Astrocyte (in vitro differentiated cells and primary cell): ENCODE measurements around the gene RHOC. TPM values are rescaled to one million over a fixed set of nuclear protein-coding genes. Genes with fewer than 3 reads are reported as not detected.

Experiments used
- DNase-seq: peaks from one replicate; pipeline ENCODE4 v3.0.0-alpha.2; 2010; ENCODE audit warnings: low read depth
- FAIRE-seq: peaks from 2 replicates; lab custom pipeline; 2011; peaks lifted over from hg19 to GRCh38; lab: Jason Lieb, UNC
- H2AFZ ChIP-seq: 2 replicates; pipeline ENCODE4 v1.6.0; 2012; ENCODE audit warnings: low read depth, low read length, inconsistent platforms
- H3K27ac ChIP-seq: 2 replicates; pipeline ENCODE4 v1.5.1; 2011; ENCODE audit warnings: low read depth, low read length, inconsistent platforms
- H3K27me3 ChIP-seq: 2 replicates; pipeline ENCODE4 v1.6.0; 2011; ENCODE audit warnings: low read length, inconsistent platforms; ENCODE audit not compliant: insufficient read depth
- H3K36me3 ChIP-seq: 2 replicates; pipeline ENCODE4 v1.5.1; 2011; ENCODE audit warnings: low read length, inconsistent platforms; ENCODE audit not compliant: insufficient read depth
- H3K4me1 ChIP-seq: 2 replicates; pipeline ENCODE4 v1.5.1; 2011; ENCODE audit warnings: low read length, inconsistent platforms; ENCODE audit not compliant: insufficient read depth
- H3K4me2 ChIP-seq: 2 replicates; pipeline ENCODE4 v1.6.0; 2012; ENCODE audit warnings: low read length, inconsistent platforms
- H3K4me3 ChIP-seq: 2 replicates; pipeline ENCODE4 v1.5.1; 2011; ENCODE audit warnings: low read depth, mild to moderate bottlenecking, low read length, inconsistent platforms; ENCODE audit not compliant: insufficient read depth
- H3K79me2 ChIP-seq: 2 replicates; pipeline ENCODE4 v1.6.0; 2012; ENCODE audit warnings: mild to moderate bottlenecking, low read length, inconsistent platforms; ENCODE audit not compliant: insufficient read depth
- H3K9ac ChIP-seq: 2 replicates; pipeline ENCODE4 v1.6.0; 2012; ENCODE audit warnings: mild to moderate bottlenecking, low read length, inconsistent platforms
- H3K9me3 ChIP-seq: 2 replicates; pipeline ENCODE4 v1.5.1; 2012; ENCODE audit warnings: low read depth, mild to moderate bottlenecking, low read length, inconsistent platforms; ENCODE audit not compliant: insufficient read depth
- H4K20me1 ChIP-seq: 2 replicates; pipeline ENCODE4 v1.6.0; 2012; ENCODE audit warnings: low read length, inconsistent platforms; ENCODE audit not compliant: insufficient read depth
- H3K27ac Mint-ChIP-seq: one replicate; pipeline ENCODE4 v1.8.0; 2021; ENCODE audit warnings: mild to moderate bottlenecking, mixed read lengths; ENCODE audit not compliant: unreplicated experiment
- H3K27me3 Mint-ChIP-seq: one replicate; pipeline ENCODE4 v1.8.0; 2021; ENCODE audit warnings: low read depth, mixed read lengths; ENCODE audit not compliant: unreplicated experiment
- H3K36me3 Mint-ChIP-seq: one replicate; pipeline ENCODE4 v1.8.0; 2021; ENCODE audit warnings: low read depth, mixed read lengths; ENCODE audit not compliant: unreplicated experiment
- H3K4me1 Mint-ChIP-seq: one replicate; pipeline ENCODE4 v1.8.0; 2021; ENCODE audit warnings: low read depth, mixed read lengths; ENCODE audit not compliant: unreplicated experiment
- H3K4me3 Mint-ChIP-seq: one replicate; pipeline ENCODE4 v1.8.0; 2021; ENCODE audit warnings: mild to moderate bottlenecking, moderate library complexity, mixed read lengths; ENCODE audit not compliant: unreplicated experiment
- H3K9me3 Mint-ChIP-seq: one replicate; pipeline ENCODE4 v1.8.0; 2021; ENCODE audit warnings: mild to moderate bottlenecking, mixed read lengths; ENCODE audit not compliant: unreplicated experiment
- EZH2 ChIP-seq: IDR thresholded peaks from 2 replicates; pipeline ENCODE4 v1.6.1; 2012; ENCODE audit warnings: mild to moderate bottlenecking, low read length, inconsistent platforms; ENCODE audit not compliant: insufficient read depth
- total RNA-seq: library from RNA; stranded (reverse); gene quantifications from 2 replicates; pipeline ENCODE4 v1.2.1, GENCODE V29; 2021
- TF ChIP-seq, protein P1 (sequence below): IDR thresholded peaks from 2 replicates; pipeline ENCODE4 v1.5.1; 2011; ENCODE audit warnings: low read depth, mild to moderate bottlenecking, inconsistent platforms, low read length, moderate library complexity; ENCODE audit not compliant: insufficient read depth

The RHOC gene
- total RNA-seq, 1 donor from 2014 or later: 657 TPM

DNA sequence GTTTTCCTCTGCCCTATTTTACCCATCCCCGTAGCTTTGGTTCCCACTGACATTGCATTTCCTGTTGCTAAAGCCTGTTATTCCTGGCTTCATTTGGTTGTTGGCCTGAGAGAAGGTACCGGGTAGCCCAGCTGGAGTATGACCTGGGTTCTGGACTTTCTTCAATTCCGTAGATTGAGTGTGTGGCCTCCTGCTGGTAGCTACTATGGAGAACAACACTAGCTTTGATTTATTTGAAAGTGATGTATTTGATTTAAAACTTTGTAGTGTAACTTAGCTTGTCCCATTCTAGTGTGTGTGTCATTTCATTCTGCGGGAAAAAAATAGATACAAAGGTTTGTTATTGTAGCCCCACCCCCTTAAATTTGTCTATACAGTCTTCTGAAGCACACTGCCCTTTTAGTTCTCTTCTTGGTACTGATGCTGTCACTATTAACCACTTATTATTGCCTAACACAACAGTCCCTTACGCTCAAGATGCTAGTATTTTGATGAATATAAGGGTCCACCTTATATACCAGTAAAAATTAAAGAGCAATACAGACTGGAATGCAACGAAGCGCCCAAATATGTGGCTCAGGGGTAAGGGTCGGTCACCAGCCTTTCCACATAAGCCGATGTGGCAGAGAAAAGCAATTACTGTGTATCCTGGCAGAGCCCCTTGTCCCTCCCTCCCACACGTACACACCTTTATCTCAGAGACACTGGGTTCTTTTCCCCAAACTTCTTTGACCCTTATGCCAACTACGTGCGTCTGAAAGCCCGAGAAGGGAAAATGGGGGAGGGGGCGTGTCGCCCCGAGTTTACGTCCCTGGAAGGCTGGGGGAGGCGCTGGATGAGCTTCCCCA, 33.1 kb downstream of the RHOC start:
- Mint-ChIP-seq H3K27me3 (no peaks in the 10 kb centered on the region), H3K27ac (peak overlapping the region; percentile 95), H3K4me1 (peaks cover 29% of the 10 kb centered on the region), H3K4me3 (peak overlapping the region; percentile 95), H3K9me3 (no peaks in the 10 kb centered on the region), H3K36me3 (peaks cover 11% of the 10 kb centered on the region)
- Histone ChIP-seq H3K79me2 (peaks cover 40% of the 10 kb centered on the region), H3K4me1 (peaks cover 19% of the 10 kb centered on the region), H4K20me1 (peaks cover 19% of the 10 kb centered on the region), H2AFZ (peak overlapping the region; percentile 31), H3K9me3 (no peaks in the 10 kb centered on the region), H3K36me3 (peaks cover 31% of the 10 kb centered on the region), H3K27ac (peak overlapping the region; percentile 86), H3K4me2 (peak overlapping the region; percentile 97), H3K9ac (peak overlapping the region; percentile 91), H3K4me3 (peak overlapping the region; percentile 85), H3K27me3 (no peaks in the 10 kb centered on the region)
- FAIRE-seq (peak; percentile 69), DNase-seq (peak; percentile 53)
- TF ChIP-seq EZH2: no peak
- TF ChIP-seq, protein P1, sequence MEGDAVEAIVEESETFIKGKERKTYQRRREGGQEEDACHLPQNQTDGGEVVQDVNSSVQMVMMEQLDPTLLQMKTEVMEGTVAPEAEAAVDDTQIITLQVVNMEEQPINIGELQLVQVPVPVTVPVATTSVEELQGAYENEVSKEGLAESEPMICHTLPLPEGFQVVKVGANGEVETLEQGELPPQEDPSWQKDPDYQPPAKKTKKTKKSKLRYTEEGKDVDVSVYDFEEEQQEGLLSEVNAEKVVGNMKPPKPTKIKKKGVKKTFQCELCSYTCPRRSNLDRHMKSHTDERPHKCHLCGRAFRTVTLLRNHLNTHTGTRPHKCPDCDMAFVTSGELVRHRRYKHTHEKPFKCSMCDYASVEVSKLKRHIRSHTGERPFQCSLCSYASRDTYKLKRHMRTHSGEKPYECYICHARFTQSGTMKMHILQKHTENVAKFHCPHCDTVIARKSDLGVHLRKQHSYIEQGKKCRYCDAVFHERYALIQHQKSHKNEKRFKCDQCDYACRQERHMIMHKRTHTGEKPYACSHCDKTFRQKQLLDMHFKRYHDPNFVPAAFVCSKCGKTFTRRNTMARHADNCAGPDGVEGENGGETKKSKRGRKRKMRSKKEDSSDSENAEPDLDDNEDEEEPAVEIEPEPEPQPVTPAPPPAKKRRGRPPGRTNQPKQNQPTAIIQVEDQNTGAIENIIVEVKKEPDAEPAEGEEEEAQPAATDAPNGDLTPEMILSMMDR: peak; percentile 59

DNA sequence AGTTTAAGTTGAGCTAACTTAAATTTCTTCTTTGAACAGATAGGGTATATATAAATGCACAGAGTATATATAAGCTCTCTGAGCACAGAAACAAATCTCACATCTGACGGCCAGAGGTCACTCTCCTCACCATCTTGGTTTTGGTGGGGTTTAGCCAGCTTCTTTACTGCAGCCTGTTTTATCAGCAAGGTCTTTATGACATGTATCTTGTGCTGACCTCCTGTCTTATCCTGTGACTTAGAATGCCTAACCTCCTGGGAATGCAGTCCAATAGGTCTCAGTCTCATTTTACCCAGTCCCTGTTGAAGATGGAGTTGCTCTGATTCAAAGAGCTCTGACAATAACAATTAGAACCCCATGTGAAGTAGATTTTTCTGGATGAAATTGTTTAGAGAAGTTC, 34.1 kb downstream of the RHOC start:
- H3K27ac Mint-ChIP-seq: no peak overlapping the region
- Histone ChIP-seq H3K79me2 (peaks cover 31% of the 10 kb centered on the region), H3K4me1 (peaks cover 19% of the 10 kb centered on the region), H3K4me2 (no peak overlapping the region), H3K9me3 (no peaks in the 10 kb centered on the region), H3K27me3 (no peaks in the 10 kb centered on the region), H3K27ac (no peak overlapping the region), H4K20me1 (peaks cover 12% of the 10 kb centered on the region), H3K9ac (no peak overlapping the region), H3K4me3 (no peak overlapping the region), H3K36me3 (peaks cover 37% of the 10 kb centered on the region), H2AFZ (no peak overlapping the region)
- H3K36me3 Mint-ChIP-seq: peaks cover 15% of the 10 kb centered on the region
- no peak for TF ChIP-seq EZH2
- TF ChIP-seq, protein P1: no peak
- no peaks in the 10 kb centered on the region for H3K27me3 Mint-ChIP-seq
- no peak overlapping the region for H3K4me3 Mint-ChIP-seq
- DNase-seq: no peak
- peaks cover 24% of the 10 kb centered on the region for H3K4me1 Mint-ChIP-seq
- H3K9me3 Mint-ChIP-seq: no peaks in the 10 kb centered on the region
- no peak for FAIRE-seq

DNA sequence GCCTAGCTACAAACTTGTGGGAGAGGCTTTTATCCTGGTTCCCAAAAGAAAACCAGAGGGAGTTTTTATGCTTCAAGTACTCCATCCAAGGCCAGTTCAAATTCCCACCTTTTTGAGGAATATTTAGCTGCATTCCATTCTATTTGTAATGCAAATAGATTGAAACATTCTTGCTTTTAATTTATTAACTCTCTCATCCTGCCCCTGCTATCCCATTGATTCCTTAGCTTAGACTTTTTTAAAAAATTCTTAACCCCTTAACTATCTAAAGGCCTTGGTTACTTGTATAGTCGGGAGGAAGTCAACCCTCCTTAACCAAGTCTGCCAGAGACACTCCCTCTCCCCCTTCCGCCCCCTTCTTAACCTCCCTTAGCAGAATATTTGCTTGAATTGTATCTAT, 34.9 kb downstream of the RHOC start:
- H3K36me3 ChIP-seq: peaks cover 41% of the 10 kb centered on the region
- no peak overlapping the region for H3K4me3 ChIP-seq
- FAIRE-seq (no peak), DNase-seq (no peak)
- H3K27ac ChIP-seq: no peak overlapping the region
- H3K4me1 ChIP-seq: peaks cover 19% of the 10 kb centered on the region
- peaks cover 23% of the 10 kb centered on the region for H3K79me2 ChIP-seq
- peaks cover 18% of the 10 kb centered on the region for H3K36me3 Mint-ChIP-seq
- no peak overlapping the region for H2AFZ ChIP-seq
- no peaks in the 10 kb centered on the region for H3K27me3 ChIP-seq
- H3K9ac ChIP-seq: no peak overlapping the region
- no peak overlapping the region for H3K4me3 Mint-ChIP-seq
- no peak for TF ChIP-seq EZH2
- TF ChIP-seq, protein P1: no peak
- peaks cover 22% of the 10 kb centered on the region for H3K4me1 Mint-ChIP-seq
- H3K27me3 Mint-ChIP-seq: no peaks in the 10 kb centered on the region
- no peaks in the 10 kb centered on the region for H3K9me3 Mint-ChIP-seq
- no peaks in the 10 kb centered on the region for H3K9me3 ChIP-seq
- no peak overlapping the region for H3K4me2 ChIP-seq
- H4K20me1 ChIP-seq: peaks cover 6% of the 10 kb centered on the region
- no peak overlapping the region for H3K27ac Mint-ChIP-seq
